Gastroesophageal sphincter (tissue), 3 donors: ENCODE results near the gene NANOS2.

Experiments
- CTCF ChIP-seq, 4 experiments: fragments of 200-600 bp in 2 of 4; fragments of 450-650 bp in 2 of 4; sonication (generic) in 1 of 4; IDR thresholded peaks; one replicate each; pipeline ENCODE4 v1.5.1; 2017 to 2019; ENCODE audit warnings: antibody characterized with exemption in 4 of 4, mild to moderate bottlenecking in 2 of 4, moderate library complexity in 2 of 4
- POLR2A ChIP-seq, 2 donors: fragments of 450-650 bp; IDR thresholded peaks; one replicate each; pipeline ENCODE4 v1.6.1; 2017; ENCODE audit warnings: antibody characterized with exemption in 2 of 2, mild to moderate bottlenecking in 2 of 2, moderate library complexity in 1 of 2

- TF ChIP-seq CTCF (IDR thresholded peaks at IDR 0.05), result no peak
- TF ChIP-seq POLR2A (IDR thresholded peaks at IDR 0.05), result no peak
Measured at GRCh38 chr19:45872095-45872919, 42.3 kb downstream of the NANOS2 start.
